HepG2 (cell line): Measurements from ENCODE around the gene OTC. TPM values are rescaled to one million over a fixed set of nuclear protein-coding genes. Genes with fewer than 3 reads are reported as not detected.

Experiments
- ASH2L ChIP-seq: fragments of 300-600, 200-600 bp; sonication (generic); IDR thresholded peaks from 2 replicates; pipeline ENCODE4 v1.7.0; 2017; ENCODE audit warnings: low read depth, mild to moderate bottlenecking, moderate library complexity, mixed read lengths, low read length; ENCODE audit not compliant: insufficient read length
- CAMTA2 ChIP-seq: sonication (generic); formaldehyde crosslinking; IDR thresholded peaks from 2 replicates; pipeline ENCODE4 v1.4.0; 2020; ENCODE audit warnings: mild to moderate bottlenecking, missing genetic modification reagents, borderline replicate concordance
- CBX2 ChIP-seq, 2 experiments: fragments of 200-600 bp in 1 of 2; sonication (generic); formaldehyde crosslinking in 1 of 2; IDR thresholded peaks; 2 replicates each; pipeline versions ENCODE4 v1.7.0 to v1.8.1; 2018 to 2022; ENCODE audit warnings: low read depth in 2 of 2, low read length in 1 of 2, mild to moderate bottlenecking in 1 of 2, missing genetic modification reagents in 1 of 2
- EED ChIP-seq: sonication (generic); formaldehyde crosslinking; IDR thresholded peaks from 2 replicates; pipeline ENCODE4 v1.5.0; 2020; ENCODE audit warnings: mild to moderate bottlenecking, missing genetic modification reagents
- HOMEZ ChIP-seq: IDR thresholded peaks from 2 replicates; pipeline ENCODE4 v1.6.1; 2016; ENCODE audit warnings: low read depth
- PHF20 ChIP-seq: sonication (generic); formaldehyde crosslinking; IDR thresholded peaks from 2 replicates; pipeline ENCODE4 v1.5.0; 2020; ENCODE audit warnings: mild to moderate bottlenecking, missing genetic modification reagents
- POLR2AphosphoS5 ChIP-seq: IDR thresholded peaks from 2 replicates; pipeline ENCODE4 v1.6.1; 2012; ENCODE audit warnings: low read depth, low read length
- TBL1XR1 ChIP-seq: fragments of 150-350 bp; IDR thresholded peaks from 2 replicates; pipeline ENCODE4 v1.6.1; 2014; ENCODE audit warnings: borderline replicate concordance, low read length; ENCODE audit not compliant: partially characterized antibody
- ZEB1 ChIP-seq: IDR thresholded peaks from 2 replicates; pipeline ENCODE4 v1.6.1; 2012; ENCODE audit warnings: mild to moderate bottlenecking, low read depth, inconsistent platforms; ENCODE audit not compliant: insufficient replicate concordance
- ZNF18 ChIP-seq: sonication (generic); formaldehyde crosslinking; IDR thresholded peaks from 2 replicates; pipeline ENCODE4 v1.8.0; 2022; ENCODE audit warnings: mild to moderate bottlenecking, missing genetic modification reagents; ENCODE audit not compliant: insufficient replicate concordance
- ZNF3 ChIP-seq: IDR thresholded peaks from 2 replicates; pipeline ENCODE4 v1.7.0; 2017; ENCODE audit warnings: inconsistent platforms
- ZNF362 ChIP-seq: sonication (generic); formaldehyde crosslinking; IDR thresholded peaks from 2 replicates; pipeline ENCODE4 v1.4.0; 2020; ENCODE audit warnings: missing genetic modification reagents, mild to moderate bottlenecking, borderline replicate concordance
- ZNF496 ChIP-seq: sonication (generic); formaldehyde crosslinking; IDR thresholded peaks from 2 replicates; pipeline ENCODE4 v1.8.1; 2023; ENCODE audit warnings: mild to moderate bottlenecking, moderate library complexity, missing genetic modification reagents; ENCODE audit not compliant: insufficient replicate concordance
- ZNF501 ChIP-seq: sonication (generic); formaldehyde crosslinking; IDR thresholded peaks from 2 replicates; pipeline ENCODE4 v1.5.1; 2020; ENCODE audit warnings: mild to moderate bottlenecking, moderate library complexity, missing genetic modification reagents
- ZNF564 ChIP-seq: sonication (generic); formaldehyde crosslinking; IDR thresholded peaks from 2 replicates; pipeline ENCODE4 v1.8.1; 2023; ENCODE audit warnings: mild to moderate bottlenecking, missing genetic modification reagents
- ZNF607 ChIP-seq: sonication (generic); formaldehyde crosslinking; IDR thresholded peaks from 2 replicates; pipeline ENCODE4 v1.5.1; 2020; ENCODE audit warnings: missing genetic modification reagents, mild to moderate bottlenecking, borderline replicate concordance
- ZNF7 ChIP-seq: IDR thresholded peaks from 2 replicates; pipeline ENCODE4 v1.6.1; 2016; ENCODE audit warnings: missing biosample characterization, missing genetic modification reagents
- ZNF883 ChIP-seq: sonication (generic); formaldehyde crosslinking; IDR thresholded peaks from 2 replicates; pipeline ENCODE4 v1.5.1; 2020; ENCODE audit warnings: mild to moderate bottlenecking, missing genetic modification reagents; ENCODE audit errors: not compliant biosample characterization
- polyA plus RNA-seq, 8 experiments: library from polyadenylated mRNA; depleted of rRNA in 3 of 8; stranded (reverse) in 7 of 8; unstranded in 1 of 8; fragments of >200 nt; fragmentation: Illumina TruSeq in 4 of 8; extraction: Trizol in 4 of 8; gene quantifications; 2 replicates each; pipeline versions ENCODE4 v1.2.1 to v1.2.3, GENCODE V29; 2011 to 2016; ENCODE audit warnings: low read depth in 4 of 8, missing spikeins in 1 of 8, mixed read lengths in 1 of 8; ENCODE audit not compliant: insufficient read depth in 1 of 8
- total RNA-seq, 5 experiments: library from RNA; depleted of rRNA; stranded (reverse); fragments of >200 nt; fragmentation: Illumina TruSeq; extraction: Trizol; gene quantifications; 2 replicates each; pipeline ENCODE4 v1.2.3, GENCODE V29; 2016; ENCODE audit warnings: low read depth in 1 of 5
- TF ChIP-seq, protein P1 (sequence below): sonication (generic); formaldehyde crosslinking; IDR thresholded peaks from 2 replicates; pipeline ENCODE4 v1.5.0; 2020; ENCODE audit warnings: mild to moderate bottlenecking, missing genetic modification reagents

Gene OTC
- total and polyA plus RNA-seq, 2 of the 13 experiments (the other 11 are each of a cell fraction or from before 2014, with no cell fraction given), result 0.04 to 1.8 TPM

GRCh38 chrX:38327007-38327774, 25.2 kb upstream of the OTC start, which contains the start of gene RPGR (continued):
- TF ChIP-seq POLR2AphosphoS5 (0 out of 2 replicates have a peak, but pooled peaks have one; percentile 24), ZNF883 (CRISPR knock-in tag) (no peak), ZEB1 (no peak), ZNF362 (no peak), ZNF3 (CRISPR knock-in tag) (no peak), EED (CRISPR knock-in tag) (peak; percentile 48; the same call in 1 of the 2 replicates), CBX2 (IDR thresholded peaks at IDR 0.05; ENCODE audit: low read depth, low read length) (no peak), CBX2 (CRISPR knock-in tag; IDR thresholded peaks at IDR 0.05; ENCODE audit: low read depth) (no peak), TBL1XR1 (no peak), ZNF501 (CRISPR knock-in tag) (peak; percentile 85), ZNF496 (CRISPR knock-in tag) (no peak), ZNF607 (CRISPR knock-in tag) (peak; percentile 68; the same call in 1 of the 2 replicates), HOMEZ (no peak; the same call in 1 of the 2 replicates), ZNF18 (CRISPR knock-in tag) (no peak), CAMTA2 (CRISPR knock-in tag) (no peak), ZNF7 (no peak), PHF20 (CRISPR knock-in tag) (peak; percentile 62), ZNF564 (CRISPR knock-in tag) (no peak), ASH2L (peak; percentile 71)
- TF ChIP-seq, protein P1, sequence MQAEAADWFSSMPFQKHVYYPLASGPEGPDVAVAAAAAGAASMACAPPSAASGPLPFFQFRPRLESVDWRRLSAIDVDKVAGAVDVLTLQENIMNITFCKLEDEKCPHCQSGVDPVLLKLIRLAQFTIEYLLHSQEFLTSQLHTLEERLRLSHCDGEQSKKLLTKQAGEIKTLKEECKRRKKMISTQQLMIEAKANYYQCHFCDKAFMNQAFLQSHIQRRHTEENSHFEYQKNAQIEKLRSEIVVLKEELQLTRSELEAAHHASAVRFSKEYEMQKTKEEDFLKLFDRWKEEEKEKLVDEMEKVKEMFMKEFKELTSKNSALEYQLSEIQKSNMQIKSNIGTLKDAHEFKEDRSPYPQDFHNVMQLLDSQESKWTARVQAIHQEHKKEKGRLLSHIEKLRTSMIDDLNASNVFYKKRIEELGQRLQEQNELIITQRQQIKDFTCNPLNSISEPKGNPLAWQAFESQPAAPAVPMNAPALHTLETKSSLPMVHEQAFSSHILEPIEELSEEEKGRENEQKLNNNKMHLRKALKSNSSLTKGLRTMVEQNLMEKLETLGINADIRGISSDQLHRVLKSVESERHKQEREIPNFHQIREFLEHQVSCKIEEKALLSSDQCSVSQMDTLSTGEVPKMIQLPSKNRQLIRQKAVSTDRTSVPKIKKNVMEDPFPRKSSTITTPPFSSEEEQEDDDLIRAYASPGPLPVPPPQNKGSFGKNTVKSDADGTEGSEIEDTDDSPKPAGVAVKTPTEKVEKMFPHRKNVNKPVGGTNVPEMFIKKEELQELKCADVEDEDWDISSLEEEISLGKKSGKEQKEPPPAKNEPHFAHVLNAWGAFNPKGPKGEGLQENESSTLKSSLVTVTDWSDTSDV (CRISPR knock-in tag), result no peak
